H7 (cell line): ENCODE results near the gene ING2. TPM values are rescaled to one million over a fixed set of nuclear protein-coding genes. Genes with fewer than 3 reads are reported as not detected.

Experiments used
- DNase-seq: peaks from one replicate; pipeline ENCODE4 v3.0.0; 2012
- H3K27me3 ChIP-seq: 2 replicates; pipeline ENCODE4 v1.6.0; 2011; ENCODE audit warnings: mild to moderate bottlenecking, low read length; ENCODE audit not compliant: control insufficient read depth, insufficient read depth
- H3K36me3 ChIP-seq: replicated peaks from 2 replicates; pipeline ENCODE4 v1.5.1; 2011; ENCODE audit warnings: low read length; ENCODE audit not compliant: control insufficient read depth, insufficient read depth
- H3K4me3 ChIP-seq: 2 replicates; pipeline ENCODE4 v1.5.1; 2011; ENCODE audit warnings: low read depth, mild to moderate bottlenecking, control low read depth, low read length, moderate library complexity; ENCODE audit not compliant: insufficient read depth
- total RNA-seq: library from RNA; depleted of rRNA; stranded (reverse); fragments of >200 nt; shearing (Covaris generic); gene quantifications from 2 replicates; pipeline ENCODE4 v1.2.3, GENCODE V29; 2014

The ING2 gene
- total RNA-seq, 1 experiment from 2014 or later: 12.0 TPM

GRCh38 chr4:183508697-183509335 is 4.0 kb downstream of the ING2 start:
- DNase-seq: no peak
- Histone ChIP-seq H3K27me3 (no peaks in the 10 kb centered on the region), H3K36me3 (no peaks in the 10 kb centered on the region; the same call in 1 of the 2 replicates), H3K4me3 (peak overlapping the region; percentile 4; the same call in 1 of the 2 replicates)

GRCh38 chr4:183515411-183515810 is 10.6 kb downstream of the ING2 start:
- Histone ChIP-seq H3K4me3 (no peak overlapping the region), H3K27me3 (no peaks in the 10 kb centered on the region)
- no peak for DNase-seq

GRCh38 chr4:183517194-183517593 is 12.3 kb downstream of the ING2 start:
- no peak for DNase-seq
- H3K36me3 ChIP-seq: no peaks in the 10 kb centered on the region
- no peak overlapping the region for H3K4me3 ChIP-seq
- H3K27me3 ChIP-seq: no peaks in the 10 kb centered on the region

More at GRCh38 chr4:183515411-183515810, 10.6 kb downstream of the ING2 start:
- H3K36me3 ChIP-seq: no peaks in the 10 kb centered on the region

- no peaks in the 10 kb centered on the region for H3K36me3 ChIP-seq
- DNase-seq: no peak
- H3K4me3 ChIP-seq: no peak overlapping the region
- no peaks in the 10 kb centered on the region for H3K27me3 ChIP-seq
These were observed 12.9 kb downstream of the ING2 start for GRCh38 chr4:183517781-183518180.

- H3K27me3 ChIP-seq: no peaks in the 10 kb centered on the region
- H3K36me3 ChIP-seq: no peaks in the 10 kb centered on the region
- no peak overlapping the region for H3K4me3 ChIP-seq
- no peak for DNase-seq
These were observed 18.0 kb downstream of the ING2 start for GRCh38 chr4:183522821-183523220.

GRCh38 chr4:183527326-183527725 is 22.5 kb downstream of the ING2 start:
- Histone ChIP-seq H3K27me3 (no peaks in the 10 kb centered on the region), H3K4me3 (no peak overlapping the region), H3K36me3 (no peaks in the 10 kb centered on the region)
- no peak for DNase-seq

GRCh38 chr4:183532821-183533220 is 28.0 kb downstream of the ING2 start:
- no peak overlapping the region for H3K4me3 ChIP-seq
- no peaks in the 10 kb centered on the region for H3K36me3 ChIP-seq
- DNase-seq: no peak
- no peaks in the 10 kb centered on the region for H3K27me3 ChIP-seq

GRCh38 chr4:183533698-183534097 is 28.8 kb downstream of the ING2 start:
- Histone ChIP-seq H3K27me3 (no peaks in the 10 kb centered on the region), H3K4me3 (no peak overlapping the region)
- DNase-seq: peak; percentile 64

GRCh38 chr4:183540410-183541009 is 35.7 kb downstream of the ING2 start:
- H3K4me3 ChIP-seq: no peak overlapping the region
- no peak for DNase-seq
- no peaks in the 10 kb centered on the region for H3K27me3 ChIP-seq
- no peaks in the 10 kb centered on the region for H3K36me3 ChIP-seq

More at GRCh38 chr4:183533698-183534097, 28.8 kb downstream of the ING2 start:
- no peaks in the 10 kb centered on the region for H3K36me3 ChIP-seq

GRCh38 chr4:183541010-183541751 is 36.3 kb downstream of the ING2 start:
- H3K36me3 ChIP-seq: no peaks in the 10 kb centered on the region
- no peak overlapping the region for H3K4me3 ChIP-seq
- no peaks in the 10 kb centered on the region for H3K27me3 ChIP-seq
- no peak for DNase-seq

GRCh38 chr4:183541752-183542040 is 36.8 kb downstream of the ING2 start:
- Histone ChIP-seq H3K36me3 (no peaks in the 10 kb centered on the region), H3K27me3 (no peaks in the 10 kb centered on the region), H3K4me3 (no peak overlapping the region)
- peak; percentile 52 for DNase-seq

- Histone ChIP-seq H3K36me3 (no peaks in the 10 kb centered on the region), H3K27me3 (no peaks in the 10 kb centered on the region), H3K4me3 (no peak overlapping the region)
- no peak for DNase-seq
These were observed 38.6 kb downstream of the ING2 start for GRCh38 chr4:183543435-183543834.

GRCh38 chr4:183544109-183544508 is 39.3 kb downstream of the ING2 start:
- no peaks in the 10 kb centered on the region for H3K27me3 ChIP-seq
- H3K36me3 ChIP-seq: no peaks in the 10 kb centered on the region

GRCh38 chr4:183546376-183546775 is 41.5 kb downstream of the ING2 start:
- no peaks in the 10 kb centered on the region for H3K27me3 ChIP-seq
- H3K4me3 ChIP-seq: no peak overlapping the region
- DNase-seq: no peak
- no peaks in the 10 kb centered on the region for H3K36me3 ChIP-seq

More at GRCh38 chr4:183544109-183544508, 39.3 kb downstream of the ING2 start:
- H3K4me3 ChIP-seq: no peak overlapping the region
- no peak for DNase-seq

GRCh38 chr4:183548306-183548705 is 43.4 kb downstream of the ING2 start:
- Histone ChIP-seq H3K36me3 (no peaks in the 10 kb centered on the region), H3K27me3 (no peaks in the 10 kb centered on the region), H3K4me3 (no peak overlapping the region)
- no peak for DNase-seq
